MCF 10A (cell line): ENCODE results near the gene DLG2. TPM values are rescaled to one million over a fixed set of nuclear protein-coding genes. Genes with fewer than 3 reads are reported as not detected.

Experiments
- BruUV-seq: library from RNA; stranded (reverse); fragments of 400-500 nt; replicated peaks from 2 replicates; lab custom pipeline; 2021; lab: Mats Ljungman, UMichigan
- CTCF ChIA-PET: fragments of 300-600 bp; sonication (Branson Sonifier 250); formaldehyde crosslinking; extraction: SDS; loops from one replicate; lab custom pipeline; 2021; ENCODE audit warnings: antibody characterized with exemption, inconsistent platforms; lab: Yijun Ruan, JAX
- POLR2A ChIA-PET: fragments of 300-600, 350-650 bp; sonication (Branson Sonifier 250); formaldehyde crosslinking; extraction: SDS; loops from one replicate; lab custom pipeline; 2020; ENCODE audit warnings: antibody characterized with exemption, inconsistent platforms; lab: Yijun Ruan, JAX
- DNase-seq: peaks from one replicate; pipeline ENCODE4 v3.0.0-alpha.2; 2018; ENCODE audit not compliant: unreplicated experiment
- H3K27ac Mint-ChIP-seq: one replicate; pipeline ENCODE4 v1.8.0; 2022; ENCODE audit warnings: mild to moderate bottlenecking, low read depth, mixed read lengths; ENCODE audit not compliant: unreplicated experiment
- H3K27me3 Mint-ChIP-seq: one replicate; pipeline ENCODE4 v1.8.0; 2022; ENCODE audit warnings: mixed read lengths; ENCODE audit not compliant: insufficient read depth, unreplicated experiment
- H3K36me3 Mint-ChIP-seq: one replicate; pipeline ENCODE4 v1.8.0; 2022; ENCODE audit warnings: mild to moderate bottlenecking, moderate library complexity, mixed read lengths; ENCODE audit not compliant: insufficient read depth, unreplicated experiment
- H3K4me1 Mint-ChIP-seq: one replicate; pipeline ENCODE4 v1.8.0; 2022; ENCODE audit warnings: mixed read lengths; ENCODE audit not compliant: insufficient read depth, unreplicated experiment
- H3K4me3 Mint-ChIP-seq: one replicate; pipeline ENCODE4 v1.8.0; 2022; ENCODE audit warnings: mild to moderate bottlenecking, moderate library complexity, mixed read lengths; ENCODE audit not compliant: unreplicated experiment
- H3K9me3 Mint-ChIP-seq: one replicate; pipeline ENCODE4 v1.8.0; 2022; ENCODE audit warnings: mixed read lengths; ENCODE audit not compliant: unreplicated experiment
- intact Hi-C: fragments of 100-400 bp; cut with micrococcal nuclease; formaldehyde crosslinking; loops from 2 replicates; pipeline ENCODE4 v1.14.1; 2022
- total RNA-seq: library from RNA; stranded (reverse); gene quantifications from 2 replicates; pipeline ENCODE4 v1.2.3, GENCODE V29; 2022
- TF ChIP-seq, protein P1 (sequence below): fragments of 200-600 bp; IDR thresholded peaks from one replicate; pipeline ENCODE4 v1.8.0; 2022; ENCODE audit warnings: antibody characterized with exemption, mild to moderate bottlenecking; ENCODE audit not compliant: unreplicated experiment

DLG2 gene
- total RNA-seq, 1 experiment from 2014 or later = 0.26 TPM

DNA sequence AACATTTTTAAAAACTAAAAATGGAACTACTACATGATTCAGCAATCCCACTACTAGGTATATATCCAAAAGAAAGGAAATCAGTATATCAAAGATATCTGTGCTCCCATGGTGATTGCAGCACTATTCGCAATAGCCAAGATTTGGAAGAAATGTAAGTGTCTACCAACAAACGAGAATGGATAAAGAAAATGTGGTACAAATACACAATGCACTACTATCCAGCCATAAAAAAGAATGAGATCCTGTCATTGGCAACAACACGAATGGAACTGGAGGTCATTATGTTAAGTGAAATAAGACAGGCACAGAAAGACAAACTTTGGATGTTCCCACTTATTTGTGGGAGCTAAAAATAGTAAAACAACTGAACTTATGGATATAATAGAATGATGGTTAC is 1765.1 kb downstream of the DLG2 start:
- no TSS peak for BruUV-seq
- DNase-seq = no peak
- POLR2A ChIA-PET = no interaction called here
- Mint-ChIP-seq H3K4me1 (no peaks in the 10 kb centered on the region), H3K9me3 (peaks cover 2% of the 10 kb centered on the region), H3K27ac (no peak overlapping the region), H3K4me3 (no peak overlapping the region), H3K27me3 (no peaks in the 10 kb centered on the region), H3K36me3 (no peaks in the 10 kb centered on the region)
- intact Hi-C loops = no loop called here
- TF ChIP-seq, protein P1, sequence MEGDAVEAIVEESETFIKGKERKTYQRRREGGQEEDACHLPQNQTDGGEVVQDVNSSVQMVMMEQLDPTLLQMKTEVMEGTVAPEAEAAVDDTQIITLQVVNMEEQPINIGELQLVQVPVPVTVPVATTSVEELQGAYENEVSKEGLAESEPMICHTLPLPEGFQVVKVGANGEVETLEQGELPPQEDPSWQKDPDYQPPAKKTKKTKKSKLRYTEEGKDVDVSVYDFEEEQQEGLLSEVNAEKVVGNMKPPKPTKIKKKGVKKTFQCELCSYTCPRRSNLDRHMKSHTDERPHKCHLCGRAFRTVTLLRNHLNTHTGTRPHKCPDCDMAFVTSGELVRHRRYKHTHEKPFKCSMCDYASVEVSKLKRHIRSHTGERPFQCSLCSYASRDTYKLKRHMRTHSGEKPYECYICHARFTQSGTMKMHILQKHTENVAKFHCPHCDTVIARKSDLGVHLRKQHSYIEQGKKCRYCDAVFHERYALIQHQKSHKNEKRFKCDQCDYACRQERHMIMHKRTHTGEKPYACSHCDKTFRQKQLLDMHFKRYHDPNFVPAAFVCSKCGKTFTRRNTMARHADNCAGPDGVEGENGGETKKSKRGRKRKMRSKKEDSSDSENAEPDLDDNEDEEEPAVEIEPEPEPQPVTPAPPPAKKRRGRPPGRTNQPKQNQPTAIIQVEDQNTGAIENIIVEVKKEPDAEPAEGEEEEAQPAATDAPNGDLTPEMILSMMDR = no peak
- CTCF ChIA-PET = no interaction called here

DNA sequence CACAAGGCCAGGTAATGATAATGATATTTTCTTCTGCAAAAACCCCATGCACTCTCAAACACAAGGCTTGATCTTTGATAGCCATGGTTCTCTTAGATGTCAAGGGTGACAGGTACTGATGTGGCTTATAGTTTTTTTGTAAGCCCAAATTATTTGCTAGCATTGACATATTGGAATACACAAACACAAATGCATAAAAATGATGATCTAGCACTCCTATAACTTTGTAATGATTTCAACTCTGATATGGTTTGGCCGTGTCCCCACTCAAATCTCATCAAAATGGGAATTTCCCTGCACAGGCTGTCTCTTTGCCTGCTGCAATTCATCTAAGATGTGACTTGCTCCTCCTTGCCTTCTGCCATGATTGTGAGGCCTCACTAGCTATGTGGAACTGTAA is 1768.5 kb downstream of the DLG2 start:
- ChIA-PET POLR2A (no interaction called here), CTCF (interaction anchor here (1.1 kb wide), 1 partner anchor 22 kb away, joined by 3 read pairs; no protein-coding TSS in a partner anchor)
- Mint-ChIP-seq H3K4me1 (no peaks in the 10 kb centered on the region), H3K36me3 (no peaks in the 10 kb centered on the region), H3K9me3 (peaks cover 7% of the 10 kb centered on the region), H3K27ac (no peak overlapping the region), H3K27me3 (no peaks in the 10 kb centered on the region), H3K4me3 (no peak overlapping the region)
- DNase-seq = no peak
- TF ChIP-seq, protein P1 = no peak
- BruUV-seq = no TSS peak
- intact Hi-C loops = no loop called here

DNA sequence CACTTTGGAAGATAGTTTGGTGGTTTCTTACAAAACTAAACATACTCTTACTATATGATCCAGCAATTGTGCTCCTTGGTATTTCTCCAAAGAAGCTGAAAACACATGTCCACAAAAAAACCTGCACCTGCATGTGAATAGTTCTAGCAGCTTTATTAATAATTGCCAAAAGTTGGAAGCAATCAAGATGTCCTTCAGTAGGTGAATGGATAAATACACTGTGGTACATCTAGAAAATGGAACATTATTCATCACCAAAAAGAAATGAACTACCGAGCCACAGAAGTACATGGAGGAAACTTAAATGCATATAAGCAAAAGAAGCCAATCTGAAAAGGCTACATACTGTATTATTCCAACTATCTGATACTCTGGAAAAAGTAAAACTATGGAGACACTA is 1771.9 kb downstream of the DLG2 start:
- H3K27ac Mint-ChIP-seq = no peak overlapping the region
- H3K27me3 Mint-ChIP-seq = no peaks in the 10 kb centered on the region
- TF ChIP-seq, protein P1 = no peak
- no peak overlapping the region for H3K4me3 Mint-ChIP-seq
- DNase-seq = no peak
- H3K9me3 Mint-ChIP-seq = peaks cover 7% of the 10 kb centered on the region
- no peaks in the 10 kb centered on the region for H3K4me1 Mint-ChIP-seq
- CTCF ChIA-PET = no interaction called here
- intact Hi-C loops = no loop called here
- POLR2A ChIA-PET = no interaction called here
- H3K36me3 Mint-ChIP-seq = no peaks in the 10 kb centered on the region
- BruUV-seq = no TSS peak

DNA sequence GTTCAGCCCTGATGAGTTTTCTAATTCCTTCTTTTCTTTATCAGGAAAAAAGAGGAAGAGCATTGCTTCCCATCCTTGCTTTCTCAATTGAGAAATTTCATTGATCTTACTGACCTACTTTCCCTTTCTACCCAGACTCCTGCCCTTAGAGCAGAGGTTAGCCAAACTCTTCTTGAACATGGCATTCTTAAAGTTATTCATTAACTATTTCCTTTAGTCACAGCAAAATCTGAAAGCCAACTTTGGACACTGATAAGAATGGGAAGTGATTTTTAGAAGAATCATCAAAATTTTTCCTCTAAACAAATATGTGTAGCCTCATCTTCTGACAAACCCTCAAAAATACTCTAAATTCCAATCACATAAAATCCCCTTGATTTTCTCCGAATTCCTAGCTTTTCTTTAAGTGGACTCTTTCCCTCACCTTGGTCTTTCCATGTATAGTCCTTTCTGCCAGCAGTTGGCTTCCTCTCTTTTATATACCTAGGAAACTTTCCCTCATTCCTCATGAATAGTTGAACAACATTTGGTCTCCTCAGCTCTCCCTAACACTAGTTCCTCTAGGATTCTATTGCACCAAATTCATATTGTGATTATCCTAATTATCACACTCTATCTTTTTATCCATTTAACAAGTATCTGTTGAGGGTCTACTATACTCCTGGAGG is 1774.2 kb downstream of the DLG2 start:
- Mint-ChIP-seq H3K4me3 (no peak overlapping the region), H3K27ac (no peak overlapping the region), H3K27me3 (peaks cover 10% of the 10 kb centered on the region), H3K4me1 (no peaks in the 10 kb centered on the region), H3K9me3 (peaks cover 7% of the 10 kb centered on the region), H3K36me3 (no peaks in the 10 kb centered on the region)
- ChIA-PET POLR2A (no interaction called here), CTCF (interaction anchor here (0.6 to 1.2 kb wide), 3 partner anchors 16 to 671 kb away, joined by 3 to 7 read pairs (median 3); no protein-coding TSS in a partner anchor)
- intact Hi-C loops = no loop called here
- DNase-seq = no peak
- TF ChIP-seq, protein P1 = no peak
- BruUV-seq = no TSS peak
